HG02884 (cell line): ENCODE results near the gene CRACDL.
"Not testable (repeated sequence)": the region's sequence is repeated elsewhere in the genome, so short reads cannot be mapped to it uniquely, and the experiment has no call there.

Source experiments
- ATAC-seq: cut with Tn5 transposase; IDR thresholded peaks from one replicate; pipeline ENCODE4 v1.9.1; 2021; ENCODE audit warnings: mild to moderate bottlenecking, moderate library complexity; ENCODE audit not compliant: unreplicated experiment

Gene CRACDL

GRCh38 chr2:98759338-98759737, 176.7 kb downstream of the CRACDL start:
- ATAC-seq: no peak

GRCh38 chr2:98757904-98758421, 178.1 kb downstream of the CRACDL start:
- peak; percentile 92 for ATAC-seq

- ATAC-seq: no peak
Measured at GRCh38 chr2:98753801-98754200, 182.2 kb downstream of the CRACDL start.

- ATAC-seq: not testable (repeated sequence)
Measured at GRCh38 chr2:98752711-98753110, 183.3 kb downstream of the CRACDL start.

GRCh38 chr2:98751748-98752147, 184.3 kb downstream of the CRACDL start:
- no peak for ATAC-seq

GRCh38 chr2:98750593-98751282, 185.3 kb downstream of the CRACDL start:
- ATAC-seq: no peak

GRCh38 chr2:98749066-98749450, 187.0 kb downstream of the CRACDL start:
- peak; percentile 62 for ATAC-seq

GRCh38 chr2:98748292-98749065, 187.5 kb downstream of the CRACDL start:
- no peak for ATAC-seq

- no peak for ATAC-seq
Measured at GRCh38 chr2:98747888-98748287, 188.1 kb downstream of the CRACDL start.

- no peak for ATAC-seq
Measured at GRCh38 chr2:98746426-98746825, 189.6 kb downstream of the CRACDL start.

GRCh38 chr2:98744595-98744994, 191.4 kb downstream of the CRACDL start:
- ATAC-seq: no peak
